ENCODE results near the gene PCDHGB5. TPM values are rescaled to one million over a fixed set of nuclear protein-coding genes. Genes with fewer than 3 reads are reported as not detected.

Gene PCDHGB5
- polyA plus RNA-seq, 1 experiment = 12.5 TPM

DNA sequence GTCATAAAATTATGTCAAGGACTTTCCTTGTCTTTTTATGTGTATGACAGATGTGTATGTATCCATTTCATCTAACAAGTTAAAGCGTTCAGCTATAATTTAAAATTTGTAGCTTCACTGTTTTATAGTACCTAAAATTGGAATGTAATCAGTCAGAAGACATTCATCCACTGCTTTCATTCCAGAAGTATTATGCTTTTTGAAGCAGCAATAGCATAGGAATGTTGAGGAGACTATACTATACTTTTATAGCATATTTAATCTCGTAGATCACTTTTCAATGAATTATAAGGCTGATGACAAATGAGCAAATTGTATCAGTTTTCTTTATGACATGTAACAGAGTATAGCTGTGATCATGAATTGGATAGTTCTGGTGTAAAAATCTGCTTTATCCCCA is 39.5 kb downstream of the PCDHGB5 start:
- Histone ChIP-seq H3K9me3 (ENCODE audit: control insufficient read depth, insufficient read depth, low read length) (peaks cover 34% of the 10 kb centered on the region), H3K27me3 (ENCODE audit: control insufficient read depth, insufficient read depth, low read length) (no peaks in the 10 kb centered on the region), H3K27ac (ENCODE audit: low read depth, low read length) (no peak overlapping the region), H3K4me3 (ENCODE audit: low read depth, low read length) (no peak overlapping the region)
- POLR2A ChIA-PET = no interaction called here
- TF ChIP-seq, protein P1, sequence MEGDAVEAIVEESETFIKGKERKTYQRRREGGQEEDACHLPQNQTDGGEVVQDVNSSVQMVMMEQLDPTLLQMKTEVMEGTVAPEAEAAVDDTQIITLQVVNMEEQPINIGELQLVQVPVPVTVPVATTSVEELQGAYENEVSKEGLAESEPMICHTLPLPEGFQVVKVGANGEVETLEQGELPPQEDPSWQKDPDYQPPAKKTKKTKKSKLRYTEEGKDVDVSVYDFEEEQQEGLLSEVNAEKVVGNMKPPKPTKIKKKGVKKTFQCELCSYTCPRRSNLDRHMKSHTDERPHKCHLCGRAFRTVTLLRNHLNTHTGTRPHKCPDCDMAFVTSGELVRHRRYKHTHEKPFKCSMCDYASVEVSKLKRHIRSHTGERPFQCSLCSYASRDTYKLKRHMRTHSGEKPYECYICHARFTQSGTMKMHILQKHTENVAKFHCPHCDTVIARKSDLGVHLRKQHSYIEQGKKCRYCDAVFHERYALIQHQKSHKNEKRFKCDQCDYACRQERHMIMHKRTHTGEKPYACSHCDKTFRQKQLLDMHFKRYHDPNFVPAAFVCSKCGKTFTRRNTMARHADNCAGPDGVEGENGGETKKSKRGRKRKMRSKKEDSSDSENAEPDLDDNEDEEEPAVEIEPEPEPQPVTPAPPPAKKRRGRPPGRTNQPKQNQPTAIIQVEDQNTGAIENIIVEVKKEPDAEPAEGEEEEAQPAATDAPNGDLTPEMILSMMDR (IDR thresholded peaks at IDR 0.05; ENCODE audit: low read depth, low read length) = no peak
- CTCF ChIA-PET = interaction anchor here (1.0 to 2.6 kb wide), 5 partner anchors 16 to 131 kb away, joined by 3 to 11 read pairs (median 3); partner anchors contain the start of genes PCDHGA11 and PCDHGB7
- no peak for DNase-seq (ENCODE audit: low read depth, low spot score)

DNA sequence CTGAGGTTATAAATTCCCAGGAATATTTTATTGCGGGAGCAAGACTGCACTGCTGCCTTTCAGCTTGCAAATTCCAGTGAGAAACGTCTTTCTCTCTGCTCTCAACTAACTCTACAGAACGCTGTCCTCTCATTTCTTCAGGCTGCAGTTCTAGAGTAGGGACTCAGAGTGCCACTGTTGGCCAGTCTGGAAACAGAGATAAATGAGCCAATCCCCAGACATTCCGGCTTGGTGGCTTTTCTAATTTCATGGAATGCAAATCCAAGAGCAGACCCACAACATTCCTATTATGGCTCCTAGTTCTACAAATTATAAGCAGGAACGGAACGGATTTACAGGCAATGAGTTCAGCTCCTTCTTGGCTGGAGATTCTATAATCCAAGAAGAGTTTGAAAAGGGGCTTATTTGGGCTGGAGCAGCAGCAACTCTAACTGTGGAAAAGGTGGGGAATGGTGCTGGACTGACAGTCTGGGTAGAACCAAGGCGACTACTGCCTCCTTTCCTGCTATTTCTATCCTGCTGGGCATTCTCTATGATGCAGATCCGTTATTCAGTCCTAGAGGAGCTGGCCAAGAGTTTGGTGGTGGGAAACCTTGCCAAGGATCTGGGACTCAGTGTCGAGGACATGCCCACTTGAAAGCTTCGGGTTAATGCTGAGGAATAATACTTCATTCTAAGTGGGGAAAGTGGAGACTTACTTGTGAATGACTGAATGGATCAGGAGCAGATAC is 41.8 kb downstream of the PCDHGB5 start:
- DNase-seq (ENCODE audit: low read depth, low spot score) = no peak
- Histone ChIP-seq H3K27ac (ENCODE audit: low read depth, low read length) (no peak overlapping the region), H3K9me3 (ENCODE audit: control insufficient read depth, insufficient read depth, low read length) (peaks cover 20% of the 10 kb centered on the region), H3K27me3 (ENCODE audit: control insufficient read depth, insufficient read depth, low read length) (no peaks in the 10 kb centered on the region), H3K4me3 (ENCODE audit: low read depth, low read length) (no peak overlapping the region)
- ChIA-PET CTCF (interaction anchor here (1.3 to 1.5 kb wide), 3 partner anchors 10 to 119 kb away, joined by 3 to 5 read pairs (median 4); partner anchors contain the start of gene PCDHGA12), POLR2A (no interaction called here)
- TF ChIP-seq, protein P1 (IDR thresholded peaks at IDR 0.05; ENCODE audit: low read depth, low read length) = no peak

DNA sequence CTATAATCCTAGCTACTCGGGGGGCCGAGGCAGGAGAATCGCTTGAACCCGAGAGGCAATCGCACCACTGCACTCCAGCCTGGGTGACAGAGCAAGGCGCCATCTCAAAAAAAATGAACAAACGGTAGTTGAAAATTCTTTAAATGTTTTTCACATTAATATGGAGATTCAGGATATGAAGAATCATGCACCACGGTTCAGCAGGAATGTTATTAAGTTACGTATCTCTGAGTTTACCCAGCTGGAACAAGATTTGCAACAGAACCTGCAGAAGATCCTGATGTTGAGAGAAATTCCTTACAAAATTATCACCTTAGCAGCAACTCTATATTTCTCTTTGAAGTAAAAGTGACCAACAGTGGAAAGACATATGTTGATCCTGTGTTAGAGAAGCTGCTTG is 42.6 kb downstream of the PCDHGB5 start:
- peaks cover 20% of the 10 kb centered on the region for H3K9me3 ChIP-seq (ENCODE audit: control insufficient read depth, insufficient read depth, low read length)
- H3K27ac ChIP-seq (ENCODE audit: low read depth, low read length) = no peak overlapping the region
- no peak for DNase-seq (ENCODE audit: low read depth, low spot score)
- ChIA-PET POLR2A (no interaction called here), CTCF (interaction anchor here (1.4 to 1.5 kb wide), 2 partner anchors 10 to 84 kb away, joined by 4 to 5 read pairs; partner anchors contain the start of gene PCDHGA12)
- TF ChIP-seq, protein P1 (IDR thresholded peaks at IDR 0.05; ENCODE audit: low read depth, low read length) = no peak
- H3K4me3 ChIP-seq (ENCODE audit: low read depth, low read length) = no peak overlapping the region
- no peaks in the 10 kb centered on the region for H3K27me3 ChIP-seq (ENCODE audit: control insufficient read depth, insufficient read depth, low read length)

DNA sequence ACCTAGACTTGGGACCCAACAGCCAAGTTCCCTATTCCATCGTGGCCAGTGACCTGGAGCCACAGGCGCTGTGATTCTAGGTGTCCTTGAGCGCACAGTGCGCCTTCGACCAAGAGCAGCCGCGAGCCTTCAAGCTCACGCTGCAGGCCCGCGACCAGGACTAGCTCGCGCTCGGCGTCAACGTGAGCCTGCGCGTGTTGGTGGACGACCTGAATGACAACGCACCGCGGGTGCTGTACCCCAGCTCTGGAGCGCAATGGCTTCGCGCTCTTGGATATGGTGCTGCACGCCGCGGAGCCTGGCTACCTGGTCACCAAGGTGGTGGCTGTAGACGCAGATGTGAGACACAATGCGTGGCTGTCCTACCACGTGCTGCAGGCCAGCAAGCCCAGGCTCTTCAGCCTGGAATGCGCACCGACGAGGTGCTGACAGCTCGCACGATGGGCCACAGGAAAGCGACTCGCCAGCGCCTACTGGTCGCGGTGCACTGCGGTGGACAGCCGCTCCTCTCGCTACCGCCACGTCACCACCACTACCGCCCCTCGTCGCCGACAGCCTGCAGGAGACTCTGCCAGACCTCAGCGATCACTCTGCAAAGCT is 43.9 kb downstream of the PCDHGB5 start:
- Histone ChIP-seq H3K9me3 (ENCODE audit: control insufficient read depth, insufficient read depth, low read length) (peaks cover 20% of the 10 kb centered on the region), H3K27ac (ENCODE audit: low read depth, low read length) (no peak overlapping the region), H3K4me3 (ENCODE audit: low read depth, low read length) (no peak overlapping the region), H3K27me3 (ENCODE audit: control insufficient read depth, insufficient read depth, low read length) (no peaks in the 10 kb centered on the region)
- POLR2A ChIA-PET = no interaction called here
- no peak for DNase-seq (ENCODE audit: low read depth, low spot score)
- CTCF ChIA-PET = interaction anchor here (2.8 kb wide), 1 partner anchor 123 kb away, joined by 10 read pairs; no protein-coding TSS in a partner anchor
- TF ChIP-seq, protein P1 (IDR thresholded peaks at IDR 0.05; ENCODE audit: low read depth, low read length) = no peak

Other genes with a start within 250 kb of the PCDHGB5 start
- 0.21 TPM in 2 replicates for gene PCDHB6, start 247.9 kb upstream of the PCDHGB5 start, polyA plus RNA-seq (2011; rRNA removed)
- gene PCDHB7, start 225.3 kb upstream of the PCDHGB5 start, polyA plus RNA-seq (2011; rRNA removed) = 0.61 and 0.62 TPM in 2 replicates
- gene PCDHB8, start 220.2 kb upstream of the PCDHGB5 start, polyA plus RNA-seq (2011; rRNA removed) = 0.20 and 0.25 TPM in 2 replicates
- 0.45 and 0.66 TPM in 2 replicates for gene PCDHB16, start 215.6 kb upstream of the PCDHGB5 start, polyA plus RNA-seq (2011; rRNA removed)
- 0.22 and 0.45 TPM in 2 replicates for gene PCDHB9, start 210.8 kb upstream of the PCDHGB5 start, polyA plus RNA-seq (2011; rRNA removed)
- 0.45 and 0.74 TPM in 2 replicates for gene PCDHB10, start 205.6 kb upstream of the PCDHGB5 start, polyA plus RNA-seq (2011; rRNA removed)
- 0.16 and 0.25 TPM in 2 replicates for gene PCDHB11, start 198.3 kb upstream of the PCDHGB5 start, polyA plus RNA-seq (2011; rRNA removed)
- gene PCDHB12, start 189.2 kb upstream of the PCDHGB5 start, polyA plus RNA-seq (2011; rRNA removed) = 0.32 and 0.40 TPM in 2 replicates
- gene PCDHB13, start 184.0 kb upstream of the PCDHGB5 start, polyA plus RNA-seq (2011; rRNA removed) = 0.60 and 0.73 TPM in 2 replicates
- gene PCDHB14, start 174.6 kb upstream of the PCDHGB5 start, polyA plus RNA-seq (2011; rRNA removed) = 0.98 and 1.1 TPM in 2 replicates
- gene PCDHB15, start 152.6 kb upstream of the PCDHGB5 start, polyA plus RNA-seq (2011; rRNA removed) = 0.88 and 0.93 TPM in 2 replicates
- not detected in 2 replicates for gene SLC25A2, start 93.9 kb upstream of the PCDHGB5 start, polyA plus RNA-seq (2011; rRNA removed)
- 60.3 and 71.0 TPM in 2 replicates for gene TAF7, start 77.2 kb upstream of the PCDHGB5 start, polyA plus RNA-seq (2011; rRNA removed)
- gene PCDHGA1, start 67.4 kb upstream of the PCDHGB5 start, polyA plus RNA-seq (2011; rRNA removed) = 1.9 and 2.2 TPM in 2 replicates
- gene PCDHGA2, start 59.2 kb upstream of the PCDHGB5 start, polyA plus RNA-seq (2011; rRNA removed) = 6.1 and 6.3 TPM in 2 replicates
- 0.92 and 1.2 TPM in 2 replicates for gene PCDHGA3, start 54.1 kb upstream of the PCDHGB5 start, polyA plus RNA-seq (2011; rRNA removed)
- 3.2 TPM in 2 replicates for gene PCDHGB1, start 47.8 kb upstream of the PCDHGB5 start, polyA plus RNA-seq (2011; rRNA removed)
- 6.3 and 7.6 TPM in 2 replicates for gene PCDHGA4, start 42.9 kb upstream of the PCDHGB5 start, polyA plus RNA-seq (2011; rRNA removed)
- gene PCDHGB2, start 38.0 kb upstream of the PCDHGB5 start, polyA plus RNA-seq (2011; rRNA removed) = 4.6 and 4.8 TPM in 2 replicates
- gene PCDHGA5, start 33.8 kb upstream of the PCDHGB5 start, polyA plus RNA-seq (2011; rRNA removed) = 1.4 and 1.8 TPM in 2 replicates
- gene PCDHGB3, start 27.7 kb upstream of the PCDHGB5 start, polyA plus RNA-seq (2011; rRNA removed) = 3.6 and 4.3 TPM in 2 replicates
- gene PCDHGA6, start 24.1 kb upstream of the PCDHGB5 start, polyA plus RNA-seq (2011; rRNA removed) = 4.7 and 4.8 TPM in 2 replicates
- 2.7 TPM in 2 replicates for gene PCDHGA7, start 15.2 kb upstream of the PCDHGB5 start, polyA plus RNA-seq (2011; rRNA removed)
- 10.3 and 10.9 TPM in 2 replicates for gene PCDHGB4, start 10.2 kb upstream of the PCDHGB5 start, polyA plus RNA-seq (2011; rRNA removed)
- gene PCDHGA8, start 5.3 kb upstream of the PCDHGB5 start, polyA plus RNA-seq (2011; rRNA removed) = 0.93 and 1.1 TPM in 2 replicates
- 6.4 and 8.0 TPM in 2 replicates for gene PCDHGA9, start 4.8 kb downstream of the PCDHGB5 start, polyA plus RNA-seq (2011; rRNA removed)
- gene PCDHGB6, start 10.1 kb downstream of the PCDHGB5 start, polyA plus RNA-seq (2011; rRNA removed) = 3.3 and 3.8 TPM in 2 replicates
- 9.2 and 11.7 TPM in 2 replicates for gene PCDHGA10, start 15.0 kb downstream of the PCDHGB5 start, polyA plus RNA-seq (2011; rRNA removed)
- 16.2 and 17.0 TPM in 2 replicates for gene PCDHGB7, start 19.7 kb downstream of the PCDHGB5 start, polyA plus RNA-seq (2011; rRNA removed)
- gene PCDHGA11, start 23.1 kb downstream of the PCDHGB5 start, polyA plus RNA-seq (2011; rRNA removed) = 7.5 and 7.7 TPM in 2 replicates
- gene PCDHGA12, start 32.6 kb downstream of the PCDHGB5 start, polyA plus RNA-seq (2011; rRNA removed) = 3.4 and 4.3 TPM in 2 replicates
- 47.4 and 61.1 TPM in 2 replicates for gene PCDHGC3, start 78.0 kb downstream of the PCDHGB5 start, polyA plus RNA-seq (2011; rRNA removed)
- gene PCDHGC4, start 87.1 kb downstream of the PCDHGB5 start, polyA plus RNA-seq (2011; rRNA removed) = 0.46 and 0.83 TPM in 2 replicates
- gene PCDHGC5, start 91.1 kb downstream of the PCDHGB5 start, polyA plus RNA-seq (2011; rRNA removed) = 2.4 and 2.5 TPM in 2 replicates
- 27.1 and 34.7 TPM in 2 replicates for gene DIAPH1, start 221.1 kb downstream of the PCDHGB5 start, polyA plus RNA-seq (2011; rRNA removed)
- gene HDAC3, start 238.9 kb downstream of the PCDHGB5 start, polyA plus RNA-seq (2011; rRNA removed) = 78.3 and 82.2 TPM in 2 replicates
- 3.0 and 3.1 TPM in 2 replicates for gene RELL2, start 239.1 kb downstream of the PCDHGB5 start, polyA plus RNA-seq (2011; rRNA removed)